Measurements from ENCODE around the gene SLCO1A2. TPM values are rescaled to one million over a fixed set of nuclear protein-coding genes. Genes with fewer than 3 reads are reported as not detected.

The SLCO1A2 gene
- total and polyA plus RNA-seq, 8 donors: 0.03 to 0.51 (median 0.24) TPM; not detected in 1

DNA sequence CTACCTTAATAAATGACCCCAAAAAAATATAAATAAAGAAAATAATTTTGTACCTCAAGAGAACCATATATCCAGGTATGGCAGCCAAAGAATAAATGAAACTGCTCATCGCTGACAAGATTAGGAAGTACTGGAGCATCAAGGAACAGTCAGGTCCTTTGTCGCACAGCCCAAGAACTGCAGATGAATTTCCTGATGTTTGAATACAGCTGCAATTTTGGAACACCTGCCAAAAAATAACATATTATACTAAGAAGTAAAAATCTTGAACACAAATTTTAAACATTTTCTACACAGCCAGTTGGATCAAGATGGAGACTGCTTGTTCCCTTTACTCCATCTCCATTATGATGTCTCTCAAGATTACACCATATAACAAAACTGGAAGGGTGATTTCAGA lies 42.6 kb downstream of the SLCO1A2 start:
- Histone ChIP-seq H3K27ac (no peak overlapping the region), H3K36me3 (no peaks in the 10 kb centered on the region), H3K4me3 (no peak overlapping the region), H3K9me3 (no peaks in the 10 kb centered on the region), H3K4me1 (no peaks in the 10 kb centered on the region), H3K27me3 (no peaks in the 10 kb centered on the region)
- DNase-seq: no peak
- intact Hi-C loops (cut with DNase I): no loop called here
- TF ChIP-seq CTCF (IDR thresholded peaks at IDR 0.05): no peak
- ATAC-seq: no peak

GRCh38 chr12:21289698-21290097 lies 45.0 kb downstream of the SLCO1A2 start:
- H3K4me1 ChIP-seq: no peaks in the 10 kb centered on the region
- no peaks in the 10 kb centered on the region for H3K9me3 ChIP-seq
- H3K27me3 ChIP-seq: no peaks in the 10 kb centered on the region
- intact Hi-C loops (cut with DNase I): no loop called here
- ATAC-seq (no peak), DNase-seq (no peak)
- no peak overlapping the region for H3K4me3 ChIP-seq
- H3K27ac ChIP-seq: no peak overlapping the region
- TF ChIP-seq CTCF (IDR thresholded peaks at IDR 0.05): no peak
- no peaks in the 10 kb centered on the region for H3K36me3 ChIP-seq

- no peak overlapping the region for H3K27ac ChIP-seq
- no peaks in the 10 kb centered on the region for H3K9me3 ChIP-seq
- DNase-seq (peak in 2 of 4 donors; percentile 2 to 34), ATAC-seq (peak; percentile 72)
- H3K27me3 ChIP-seq: no peaks in the 10 kb centered on the region
- H3K36me3 ChIP-seq: no peaks in the 10 kb centered on the region
- no peak for TF ChIP-seq CTCF (IDR thresholded peaks at IDR 0.05)
- intact Hi-C loops (cut with DNase I): no loop called here
- no peak overlapping the region for H3K4me3 ChIP-seq
- no peaks in the 10 kb centered on the region for H3K4me1 ChIP-seq
Measured at GRCh38 chr12:21276826-21277225, 57.9 kb downstream of the SLCO1A2 start.

DNA sequence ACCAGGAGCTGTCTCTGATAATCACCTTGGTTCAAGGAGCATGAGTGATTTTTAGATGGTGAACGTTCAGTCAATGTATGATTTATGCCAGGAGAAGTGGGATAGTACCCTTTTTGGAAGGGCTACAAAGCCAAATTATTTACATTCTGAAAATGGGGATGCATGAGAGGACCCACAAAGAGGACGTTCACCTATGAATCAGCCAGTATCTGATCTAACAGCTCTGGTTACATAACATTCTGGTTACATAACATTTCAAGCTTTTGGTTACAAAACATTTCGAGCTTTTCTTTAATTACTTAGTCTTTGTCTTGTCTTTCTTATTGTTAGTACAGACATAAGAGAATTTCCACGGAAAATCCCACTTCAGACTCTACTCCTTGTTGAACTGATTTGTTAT lies 68.8 kb downstream of the SLCO1A2 start:
- no peaks in the 10 kb centered on the region for H3K36me3 ChIP-seq
- H3K9me3 ChIP-seq: peaks cover 0 to 15% of the 10 kb centered on the region in 2 donors
- H3K4me1 ChIP-seq: no peaks in the 10 kb centered on the region
- H3K27ac ChIP-seq: no peak overlapping the region
- no peaks in the 10 kb centered on the region for H3K27me3 ChIP-seq
- H3K4me3 ChIP-seq: no peak overlapping the region
- intact Hi-C loops (cut with DNase I): no loop called here
- ATAC-seq (no peak), DNase-seq (no peak)
- no peak for TF ChIP-seq CTCF (IDR thresholded peaks at IDR 0.05)

GRCh38 chr12:21264232-21264631 lies 70.5 kb downstream of the SLCO1A2 start:
- Histone ChIP-seq H3K36me3 (no peaks in the 10 kb centered on the region), H3K9me3 (peaks cover 0 to 20% of the 10 kb centered on the region in 2 donors)

More at GRCh38 chr12:21264232-21264631, 70.5 kb downstream of the SLCO1A2 start:
- intact Hi-C loops (cut with DNase I): no loop called here
- no peak for TF ChIP-seq CTCF (IDR thresholded peaks at IDR 0.05)
- Histone ChIP-seq H3K27me3 (no peaks in the 10 kb centered on the region), H3K4me3 (no peak overlapping the region), H3K27ac (no peak overlapping the region), H3K4me1 (no peaks in the 10 kb centered on the region)
- DNase-seq (no peak), ATAC-seq (no peak)
